Measurements from ENCODE around the gene SLFN12. TPM values are rescaled to one million over a fixed set of nuclear protein-coding genes. Genes with fewer than 3 reads are reported as not detected.

SLFN12 gene
- total RNA-seq (10 to 100 TPM in 2 of 5 experiments, 1 to 10 TPM in 3; 4.2 to 14.9 (median 6.5) TPM), polyA plus RNA-seq (1 to 10 TPM; 2.2 to 2.8 TPM), total RNA-seq (4.8 reads per million, percentile 23 among the genes with 10 or more reads in this experiment)

- DNase-seq: peak in 8 of 9 donors; percentile 31 to 75 (median 70)
- ATAC-seq: peak; percentile 95
- Histone ChIP-seq H3K4me3 (ENCODE audit: low read length) (peak within 1 kb of the TSS; percentile 70), H3K36me3 (ENCODE audit: control insufficient read depth in 2 of 3, insufficient read depth in 3 of 3, low read length in 3 of 3) (no peaks in the 10 kb centered on the region), H3K27me3 (ENCODE audit: control insufficient read depth in 2 of 2, insufficient read depth in 2 of 2, low read length in 2 of 2) (no peaks in the 10 kb centered on the region), H3K4me1 (ENCODE audit: control insufficient read depth in 2 of 2, insufficient read depth in 2 of 2, low read length in 2 of 2) (peaks cover 16 to 28% of the 10 kb centered on the region in 2 donors), H3K27ac (ENCODE audit: low read depth, low read length) (peak within 1 kb of the TSS; percentile 63), H3K9me3 (ENCODE audit: control insufficient read depth in 2 of 3, low read length in 3 of 3) (no peaks in the 10 kb centered on the region)
- no peaks in the 10 kb centered on the region for H3K27me3 Mint-ChIP-seq
- ChIA-PET POLR2A (interaction anchor here (0.7 to 1.9 kb wide), 10 partner anchors 8 to 189 kb away, joined by 3 to 10 read pairs (median 4); partner anchors contain the start of genes PEX12, SLFN11, SLFN13 and SLFN5), CTCF (interaction anchor here (0.7 to 0.9 kb wide), 2 partner anchors 70 to 101 kb away, joined by 3 to 4 read pairs; no protein-coding TSS in a partner anchor)
- peak within 1 kb of the TSS; percentile 86 to 100 (median 96) for H3K4me3 Mint-ChIP-seq
- peak within 1 kb of the TSS; percentile 82 to 94 (median 91) for H3K27ac Mint-ChIP-seq
- intact Hi-C loops (cut with micrococcal nuclease): loop anchor here (1.0 to 5.0 kb wide), 11 partner anchors 16 to 290 kb away; partner anchors contain the start of genes SLFN13 (in 2 of the 2), NLE1 (in 1 of the 2), SLFN11 (in 1 of the 2) and SLFN12L (in 1 of the 2)
- peaks cover 36 to 65% (median 59%) of the 10 kb centered on the region in 7 donors for H3K4me1 Mint-ChIP-seq
- H3K9me3 Mint-ChIP-seq: no peaks in the 10 kb centered on the region
- H3K36me3 Mint-ChIP-seq: peaks cover 0 to 26% (median 3%) of the 10 kb centered on the region in 5 donors
These were observed at the start of gene SLFN12 for GRCh38 chr17:35432176-35433074. SLFN12 (minus strand) TSS chr17:35432500; CDS start chr17:35423028, 9,472 bp downstream.

- Mint-ChIP-seq H3K9me3 (peaks cover 3 to 92% (median 51%) of the 10 kb centered on the region in 11 donors), H3K27me3 (no peaks in the 10 kb centered on the region), H3K4me3 (peak overlapping the region in 4 of 10 donors; percentile 0 to 25 (median 7)), H3K36me3 (peaks cover 41 to 93% (median 79%) of the 10 kb centered on the region in 5 donors), H3K27ac (peak overlapping the region in 1 of 9 donors; percentile 68), H3K4me1 (peaks cover 16 to 49% (median 38%) of the 10 kb centered on the region in 7 donors)
- Histone ChIP-seq H3K9me3 (ENCODE audit: control insufficient read depth in 2 of 3, low read length in 3 of 3) (peaks cover 0 to 52% (median 6%) of the 10 kb centered on the region in 3 experiments), H3K36me3 (ENCODE audit: control insufficient read depth in 2 of 3, insufficient read depth in 3 of 3, low read length in 3 of 3) (peaks cover 0 to 54% (median 31%) of the 10 kb centered on the region in 3 experiments), H3K27me3 (ENCODE audit: control insufficient read depth in 2 of 2, insufficient read depth in 2 of 2, low read length in 2 of 2) (no peaks in the 10 kb centered on the region), H3K4me3 (ENCODE audit: low read length) (no peak overlapping the region), H3K4me1 (ENCODE audit: control insufficient read depth in 2 of 2, insufficient read depth in 2 of 2, low read length in 2 of 2) (peaks cover 3 to 10% of the 10 kb centered on the region in 2 donors), H3K27ac (ENCODE audit: low read depth, low read length) (no peak overlapping the region)
- POLR2A ChIA-PET: interaction anchor here (0.9 to 1.4 kb wide), 4 partner anchors 11 to 99 kb away, joined by 3 read pairs; partner anchors contain the start of gene PEX12
- no peak for DNase-seq
- CTCF ChIA-PET: no interaction called here
- no peak for ATAC-seq
- intact Hi-C loops (cut with micrococcal nuclease): no loop called here
These were observed 47.0 kb upstream of the SLFN12 start for GRCh38 chr17:35479271-35479670.

DNA sequence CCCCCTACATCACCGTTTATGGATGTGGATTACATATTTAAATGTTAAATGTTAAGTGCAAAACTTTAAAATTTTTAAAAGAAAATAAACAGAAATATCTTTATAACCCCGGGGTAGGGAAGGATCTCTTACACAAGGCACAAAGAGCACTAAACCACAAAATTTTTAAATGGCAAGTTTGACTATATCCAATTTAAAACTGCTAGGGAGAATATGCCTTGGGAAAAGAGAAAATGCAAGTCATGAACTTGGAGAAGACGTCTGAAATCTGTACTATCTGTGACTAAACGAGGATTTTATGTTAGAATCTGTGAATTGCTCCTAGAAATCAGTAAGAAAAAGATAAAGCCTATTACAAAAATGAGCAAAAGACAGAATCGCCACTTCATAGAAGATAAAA lies 44.9 kb upstream of the SLFN12 start:
- ATAC-seq: no peak
- Mint-ChIP-seq H3K9me3 (peaks cover 1 to 92% (median 53%) of the 10 kb centered on the region in 11 donors), H3K4me3 (peak overlapping the region in 1 of 10 donors; percentile 5), H3K27ac (peak overlapping the region in 1 of 9 donors; percentile 7), H3K36me3 (peaks cover 45 to 91% (median 82%) of the 10 kb centered on the region in 5 donors), H3K27me3 (no peaks in the 10 kb centered on the region), H3K4me1 (peaks cover 12 to 45% (median 40%) of the 10 kb centered on the region in 7 donors)
- Histone ChIP-seq H3K27me3 (ENCODE audit: control insufficient read depth in 2 of 2, insufficient read depth in 2 of 2, low read length in 2 of 2) (no peaks in the 10 kb centered on the region), H3K4me3 (ENCODE audit: low read length) (no peak overlapping the region), H3K4me1 (ENCODE audit: control insufficient read depth in 2 of 2, insufficient read depth in 2 of 2, low read length in 2 of 2) (peaks cover 3 to 10% of the 10 kb centered on the region in 2 donors), H3K27ac (ENCODE audit: low read depth, low read length) (no peak overlapping the region), H3K9me3 (ENCODE audit: control insufficient read depth in 2 of 3, low read length in 3 of 3) (peaks cover 0 to 45% (median 4%) of the 10 kb centered on the region in 3 experiments), H3K36me3 (ENCODE audit: control insufficient read depth in 2 of 3, insufficient read depth in 3 of 3, low read length in 3 of 3) (peaks cover 0 to 45% (median 41%) of the 10 kb centered on the region in 3 experiments)
- no peak for DNase-seq
- ChIA-PET CTCF (no interaction called here), POLR2A (interaction anchor here (1.0 kb wide), 1 partner anchor 10 kb away, joined by 3 read pairs; no protein-coding TSS in a partner anchor)
- intact Hi-C loops (cut with micrococcal nuclease): no loop called here

GRCh38 chr17:35476283-35476820 lies 44.1 kb upstream of the SLFN12 start:
- Histone ChIP-seq H3K9me3 (ENCODE audit: control insufficient read depth in 2 of 3, low read length in 3 of 3) (peaks cover 0 to 43% (median 4%) of the 10 kb centered on the region in 3 experiments), H3K4me3 (ENCODE audit: low read length) (no peak overlapping the region), H3K27ac (ENCODE audit: low read depth, low read length) (no peak overlapping the region), H3K27me3 (ENCODE audit: control insufficient read depth in 2 of 2, insufficient read depth in 2 of 2, low read length in 2 of 2) (no peaks in the 10 kb centered on the region), H3K36me3 (ENCODE audit: control insufficient read depth in 2 of 3, insufficient read depth in 3 of 3, low read length in 3 of 3) (peaks cover 0 to 43% (median 41%) of the 10 kb centered on the region in 3 experiments), H3K4me1 (ENCODE audit: control insufficient read depth in 2 of 2, insufficient read depth in 2 of 2, low read length in 2 of 2) (peaks cover 3 to 10% of the 10 kb centered on the region in 2 donors)
- ChIA-PET CTCF (interaction anchor here (1.1 kb wide), 1 partner anchor 11 kb away, joined by 3 read pairs; no protein-coding TSS in a partner anchor), POLR2A (interaction anchor here (1.4 to 1.9 kb wide), 3 partner anchors 10 to 11 kb away, joined by 4 read pairs; no protein-coding TSS in a partner anchor)
- Mint-ChIP-seq H3K9me3 (peaks cover 5 to 90% (median 55%) of the 10 kb centered on the region in 11 donors), H3K27ac (peak overlapping the region in 4 of 9 donors; percentile 19 to 62 (median 52)), H3K36me3 (peaks cover 49 to 88% (median 83%) of the 10 kb centered on the region in 5 donors), H3K27me3 (no peaks in the 10 kb centered on the region), H3K4me1 (peaks cover 16 to 51% (median 42%) of the 10 kb centered on the region in 7 donors), H3K4me3 (peak overlapping the region in 1 of 10 donors; percentile 34)
- no peak for ATAC-seq
- DNase-seq: no peak
- intact Hi-C loops (cut with micrococcal nuclease): no loop called here

DNA sequence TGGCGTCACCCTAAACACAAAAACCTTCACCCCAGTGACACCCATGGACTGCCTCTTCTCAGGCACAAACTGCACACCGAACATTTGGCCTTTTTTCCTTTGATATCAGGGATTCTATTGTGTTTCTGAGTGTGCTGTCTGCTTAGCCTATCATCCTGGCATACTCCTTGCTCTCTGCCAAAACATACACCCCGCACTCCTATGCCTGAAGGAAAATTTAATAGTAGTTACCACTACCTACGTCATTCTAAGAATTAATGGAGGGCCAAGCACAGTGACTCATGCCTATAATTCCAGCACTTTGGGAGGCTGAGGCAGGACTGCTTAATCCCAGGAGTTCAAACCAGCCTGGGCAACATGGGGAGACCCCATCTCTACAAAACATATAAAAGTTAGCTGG lies 36.2 kb upstream of the SLFN12 start:
- Histone ChIP-seq H3K36me3 (ENCODE audit: control insufficient read depth in 2 of 3, insufficient read depth in 3 of 3, low read length in 3 of 3) (peaks cover 0 to 2% (median 0%) of the 10 kb centered on the region in 3 experiments), H3K4me1 (ENCODE audit: control insufficient read depth in 2 of 2, insufficient read depth in 2 of 2, low read length in 2 of 2) (peaks cover 19 to 20% of the 10 kb centered on the region in 2 donors), H3K27me3 (ENCODE audit: control insufficient read depth in 2 of 2, insufficient read depth in 2 of 2, low read length in 2 of 2) (no peaks in the 10 kb centered on the region), H3K27ac (ENCODE audit: low read depth, low read length) (no peak overlapping the region), H3K9me3 (ENCODE audit: control insufficient read depth in 2 of 3, low read length in 3 of 3) (peaks cover 0 to 5% (median 0%) of the 10 kb centered on the region in 3 experiments), H3K4me3 (ENCODE audit: low read length) (no peak overlapping the region)
- DNase-seq: no peak
- CTCF ChIA-PET: no interaction called here
- Mint-ChIP-seq H3K36me3 (peaks cover 17 to 84% (median 35%) of the 10 kb centered on the region in 5 donors), H3K9me3 (peaks cover 5 to 39% (median 26%) of the 10 kb centered on the region in 11 donors), H3K27ac (peak overlapping the region; percentile 63 to 86 (median 78)), H3K27me3 (no peaks in the 10 kb centered on the region), H3K4me1 (peaks cover 23 to 69% (median 42%) of the 10 kb centered on the region in 7 donors), H3K4me3 (peak overlapping the region in 9 of 10 donors; percentile 14 to 72 (median 56))
- intact Hi-C loops (cut with micrococcal nuclease): loop anchor here in 1 of 2 donors (5.0 kb wide), 1 partner anchor 36 kb away; the partner anchor contains the start of gene SLFN12
- POLR2A ChIA-PET: interaction anchor here (0.6 to 3.5 kb wide), 10 partner anchors 11 to 312 kb away, joined by 3 to 28 read pairs (median 4); partner anchors contain the start of gene SLFN13
- no peak for ATAC-seq

Data from naive thymus-derived CD4-positive, alpha-beta T cell (primary cell).